ENCODE measurements around the gene SHPK.

DNA sequence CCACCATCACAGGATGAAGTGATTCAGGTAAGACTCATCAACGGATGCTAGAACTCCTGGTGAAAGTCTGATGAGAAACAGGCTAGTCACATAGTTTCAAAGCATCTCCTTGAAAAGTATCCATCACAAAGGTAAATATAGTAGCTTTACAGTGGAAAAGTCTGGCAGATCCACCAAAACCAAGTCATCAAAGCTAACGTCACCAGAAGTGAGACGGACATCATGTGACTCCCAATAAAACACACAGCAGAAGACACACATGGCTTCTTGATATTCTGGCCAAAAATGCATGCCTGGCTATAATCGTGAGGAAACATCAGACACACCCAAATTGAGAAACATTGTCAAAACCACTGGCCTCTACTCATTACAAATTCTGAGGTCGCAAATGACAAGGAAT is 60.5 kb downstream of the SHPK start:
- no peak for TF ChIP-seq POLR2AphosphoS5 (IDR thresholded peaks at IDR 0.05; ENCODE audit: insufficient read depth in 1 of 2, low read depth in 1 of 2)
- TF ChIP-seq, protein P1, sequence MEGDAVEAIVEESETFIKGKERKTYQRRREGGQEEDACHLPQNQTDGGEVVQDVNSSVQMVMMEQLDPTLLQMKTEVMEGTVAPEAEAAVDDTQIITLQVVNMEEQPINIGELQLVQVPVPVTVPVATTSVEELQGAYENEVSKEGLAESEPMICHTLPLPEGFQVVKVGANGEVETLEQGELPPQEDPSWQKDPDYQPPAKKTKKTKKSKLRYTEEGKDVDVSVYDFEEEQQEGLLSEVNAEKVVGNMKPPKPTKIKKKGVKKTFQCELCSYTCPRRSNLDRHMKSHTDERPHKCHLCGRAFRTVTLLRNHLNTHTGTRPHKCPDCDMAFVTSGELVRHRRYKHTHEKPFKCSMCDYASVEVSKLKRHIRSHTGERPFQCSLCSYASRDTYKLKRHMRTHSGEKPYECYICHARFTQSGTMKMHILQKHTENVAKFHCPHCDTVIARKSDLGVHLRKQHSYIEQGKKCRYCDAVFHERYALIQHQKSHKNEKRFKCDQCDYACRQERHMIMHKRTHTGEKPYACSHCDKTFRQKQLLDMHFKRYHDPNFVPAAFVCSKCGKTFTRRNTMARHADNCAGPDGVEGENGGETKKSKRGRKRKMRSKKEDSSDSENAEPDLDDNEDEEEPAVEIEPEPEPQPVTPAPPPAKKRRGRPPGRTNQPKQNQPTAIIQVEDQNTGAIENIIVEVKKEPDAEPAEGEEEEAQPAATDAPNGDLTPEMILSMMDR (IDR thresholded peaks at IDR 0.05), result no peak
